HEK293T (cell line): Measurements from ENCODE around the gene LUZP2.

ENCODE experiments used
- CTCF ChIA-PET: fragments of 350-600 bp; formaldehyde crosslinking; extraction: SDS; loops from one replicate; lab custom pipeline; 2021; ENCODE audit warnings: antibody characterized with exemption, inconsistent platforms; lab: Yijun Ruan, JAX
- POLR2A ChIA-PET: fragments of 350-600 bp; formaldehyde crosslinking; extraction: SDS; loops from one replicate; lab custom pipeline; 2020; ENCODE audit warnings: antibody characterized with exemption, inconsistent platforms; lab: Yijun Ruan, JAX
- DNase-seq: peaks from one replicate; pipeline ENCODE4 v3.0.0; 2012; ENCODE audit warnings: mixed read lengths; ENCODE audit errors: extremely low spot score
- ARNT ChIP-seq: fragments of 450-650 bp; IDR thresholded peaks from 2 replicates; pipeline ENCODE4 v1.6.1; 2017; ENCODE audit warnings: mild to moderate bottlenecking
- BHLHE40 ChIP-seq: fragments of 450-650 bp; IDR thresholded peaks from 2 replicates; pipeline ENCODE4 v1.6.1; 2016; ENCODE audit warnings: mild to moderate bottlenecking, moderate library complexity, borderline replicate concordance
- CTBP1 ChIP-seq: fragments of 450-650 bp; IDR thresholded peaks from 2 replicates; pipeline ENCODE4 v1.6.1; 2016; ENCODE audit warnings: borderline replicate concordance
- ELF4 ChIP-seq: fragments of 450-650 bp; IDR thresholded peaks from 2 replicates; pipeline ENCODE4 v1.6.1; 2017; ENCODE audit warnings: antibody characterized with exemption
- FOXA1 ChIP-seq: fragments of 450-650 bp; IDR thresholded peaks from 2 replicates; pipeline ENCODE4 v1.6.1; 2016; ENCODE audit warnings: mild to moderate bottlenecking
- FOXK2 ChIP-seq: fragments of 450-650 bp; IDR thresholded peaks from 2 replicates; pipeline ENCODE4 v1.6.1; 2016; ENCODE audit warnings: mild to moderate bottlenecking
- FOXM1 ChIP-seq: fragments of 450-650 bp; IDR thresholded peaks from 2 replicates; pipeline ENCODE4 v1.6.1; 2017; ENCODE audit warnings: mild to moderate bottlenecking, borderline replicate concordance
- HDGF ChIP-seq: fragments of 450-650 bp; IDR thresholded peaks from 2 replicates; pipeline ENCODE4 v1.6.1; 2017; ENCODE audit warnings: antibody characterized with exemption, borderline replicate concordance
- L3MBTL2 ChIP-seq: fragments of 450-650 bp; conservative IDR thresholded peaks from 2 replicates; pipeline ENCODE4 v1.6.1; 2016; ENCODE audit warnings: mild to moderate bottlenecking
- LEF1 ChIP-seq: fragments of 450-650 bp; IDR thresholded peaks from 2 replicates; pipeline ENCODE4 v1.6.1; 2017; ENCODE audit warnings: mild to moderate bottlenecking, borderline replicate concordance
- NFRKB ChIP-seq: fragments of 450-650 bp; IDR thresholded peaks from 2 replicates; pipeline ENCODE4 v1.6.1; 2016; ENCODE audit warnings: mild to moderate bottlenecking, moderate library complexity
- SP1 ChIP-seq: fragments of 450-650 bp; IDR thresholded peaks from 2 replicates; pipeline ENCODE4 v1.6.1; 2017
- SUZ12 ChIP-seq: fragments of 450-650 bp; IDR thresholded peaks from 2 replicates; pipeline ENCODE4 v1.6.1; 2016; ENCODE audit warnings: mild to moderate bottlenecking
- TARDBP ChIP-seq: fragments of 450-650 bp; IDR thresholded peaks from 2 replicates; pipeline ENCODE4 v1.6.1; 2016
- ZNF384 ChIP-seq: fragments of 450-650 bp; IDR thresholded peaks from 2 replicates; pipeline ENCODE4 v1.6.1; 2016
- TF ChIP-seq, protein P1 (sequence below): fragments of 450-650 bp; IDR thresholded peaks from 2 replicates; pipeline ENCODE4 v1.6.1; 2016

The LUZP2 gene

DNA sequence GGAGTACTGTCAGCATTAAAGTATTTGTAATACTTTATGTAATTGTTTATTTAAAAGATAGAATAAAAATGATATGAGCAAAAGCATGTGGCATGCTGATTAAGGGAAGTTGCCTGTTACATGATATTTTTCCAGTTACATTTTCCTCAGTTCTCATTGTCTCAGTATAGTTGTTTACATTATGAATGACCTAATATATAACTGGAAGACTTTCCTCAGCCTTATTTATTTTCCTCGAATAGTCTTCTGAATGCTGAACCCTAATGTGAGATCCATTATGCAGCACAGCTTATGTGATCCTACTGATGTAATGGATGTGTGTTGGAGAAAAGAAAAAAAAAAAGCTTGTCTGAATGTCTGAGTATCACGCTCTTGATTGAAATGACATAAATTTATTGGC is 95.5 kb downstream of the LUZP2 start:
- DNase-seq = no peak
- TF ChIP-seq ZNF384 (no peak), L3MBTL2 (no peak), BHLHE40 (no peak), FOXM1 (no peak), LEF1 (no peak), NFRKB (no peak), ELF4 (no peak), FOXA1 (no peak), SUZ12 (no peak), TARDBP (no peak), SP1 (no peak), ARNT (no peak), HDGF (no peak)
- TF ChIP-seq, protein P1, sequence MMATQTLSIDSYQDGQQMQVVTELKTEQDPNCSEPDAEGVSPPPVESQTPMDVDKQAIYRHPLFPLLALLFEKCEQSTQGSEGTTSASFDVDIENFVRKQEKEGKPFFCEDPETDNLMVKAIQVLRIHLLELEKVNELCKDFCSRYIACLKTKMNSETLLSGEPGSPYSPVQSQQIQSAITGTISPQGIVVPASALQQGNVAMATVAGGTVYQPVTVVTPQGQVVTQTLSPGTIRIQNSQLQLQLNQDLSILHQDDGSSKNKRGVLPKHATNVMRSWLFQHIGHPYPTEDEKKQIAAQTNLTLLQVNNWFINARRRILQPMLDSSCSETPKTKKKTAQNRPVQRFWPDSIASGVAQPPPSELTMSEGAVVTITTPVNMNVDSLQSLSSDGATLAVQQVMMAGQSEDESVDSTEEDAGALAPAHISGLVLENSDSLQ = no peak
- ChIA-PET POLR2A (no interaction called here), CTCF (no interaction called here)

DNA sequence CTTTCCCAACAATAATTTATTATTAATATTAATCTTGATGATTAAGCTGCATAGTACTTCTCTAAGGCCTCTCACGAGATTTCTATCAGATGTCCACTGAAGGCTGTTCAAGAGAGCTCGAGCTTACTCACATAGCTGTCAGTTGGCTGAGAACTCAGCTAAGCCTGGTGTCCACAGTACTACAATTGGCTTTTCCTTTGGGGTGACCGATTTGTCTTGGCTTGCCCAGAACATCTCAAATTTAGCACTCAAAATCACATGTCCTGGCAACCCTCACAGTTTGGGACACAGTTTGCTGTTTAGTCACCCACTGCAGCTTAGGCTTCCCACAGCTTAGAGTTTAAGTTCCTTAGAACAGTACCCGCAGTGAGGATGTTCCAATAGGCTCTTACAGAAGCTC is 96.5 kb downstream of the LUZP2 start:
- TF ChIP-seq SP1 (no peak), L3MBTL2 (no peak)
- no peak for DNase-seq
- ChIA-PET CTCF (no interaction called here), POLR2A (no interaction called here)

DNA sequence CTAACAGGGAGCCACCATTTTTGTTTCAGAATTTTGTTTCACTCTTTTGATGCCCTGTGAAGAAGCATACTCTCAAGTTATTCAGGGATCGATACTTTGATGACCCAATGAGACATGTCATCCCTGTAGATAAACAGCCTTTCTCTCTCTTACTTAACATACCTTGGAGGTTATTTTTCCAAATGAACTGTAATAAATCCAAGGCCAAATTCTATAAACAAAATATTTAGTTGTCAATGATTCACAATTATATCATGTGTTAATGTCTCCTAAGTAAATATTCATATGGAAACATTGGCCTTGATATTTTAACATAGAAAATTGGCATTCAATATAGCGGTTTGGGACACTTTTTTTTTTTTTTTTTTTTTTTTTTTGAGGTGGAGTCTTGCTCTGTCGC is 97.5 kb downstream of the LUZP2 start:
- POLR2A ChIA-PET = no interaction called here

DNA sequence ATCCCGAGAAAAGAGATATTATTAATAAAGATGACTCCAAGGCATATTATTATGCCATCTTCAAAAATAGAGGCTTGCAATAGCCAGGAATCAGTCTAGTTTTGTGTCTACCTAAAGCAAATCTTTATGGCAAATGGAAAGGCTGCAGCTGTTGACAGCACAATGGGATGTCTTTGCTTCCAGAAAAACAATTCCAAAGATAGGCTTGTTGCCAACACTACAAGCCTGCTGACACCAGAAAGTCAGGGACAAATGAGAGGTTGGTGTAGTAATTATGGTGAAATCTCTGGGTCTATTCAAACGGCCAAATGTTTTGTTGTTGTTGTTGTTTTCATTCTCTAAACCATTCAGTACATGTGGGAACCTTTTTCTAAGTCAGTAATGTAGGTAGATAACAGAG is 101.8 kb downstream of the LUZP2 start:
- ChIA-PET POLR2A (no interaction called here), CTCF (no interaction called here)
- DNase-seq = no peak
- TF ChIP-seq TARDBP (no peak), BHLHE40 (no peak), FOXK2 (no peak), SUZ12 (no peak), HDGF (no peak), NFRKB (no peak), FOXM1 (no peak)

More for the DNA sequence above, 97.5 kb downstream of the LUZP2 start:
- CTCF ChIA-PET = no interaction called here
- no peak for DNase-seq
- no peak for TF ChIP-seq ZNF384
- no peak for TF ChIP-seq TARDBP
- no peak for TF ChIP-seq BHLHE40
- TF ChIP-seq ELF4 = no peak
- no peak for TF ChIP-seq ARNT
- no peak for TF ChIP-seq FOXM1

DNA sequence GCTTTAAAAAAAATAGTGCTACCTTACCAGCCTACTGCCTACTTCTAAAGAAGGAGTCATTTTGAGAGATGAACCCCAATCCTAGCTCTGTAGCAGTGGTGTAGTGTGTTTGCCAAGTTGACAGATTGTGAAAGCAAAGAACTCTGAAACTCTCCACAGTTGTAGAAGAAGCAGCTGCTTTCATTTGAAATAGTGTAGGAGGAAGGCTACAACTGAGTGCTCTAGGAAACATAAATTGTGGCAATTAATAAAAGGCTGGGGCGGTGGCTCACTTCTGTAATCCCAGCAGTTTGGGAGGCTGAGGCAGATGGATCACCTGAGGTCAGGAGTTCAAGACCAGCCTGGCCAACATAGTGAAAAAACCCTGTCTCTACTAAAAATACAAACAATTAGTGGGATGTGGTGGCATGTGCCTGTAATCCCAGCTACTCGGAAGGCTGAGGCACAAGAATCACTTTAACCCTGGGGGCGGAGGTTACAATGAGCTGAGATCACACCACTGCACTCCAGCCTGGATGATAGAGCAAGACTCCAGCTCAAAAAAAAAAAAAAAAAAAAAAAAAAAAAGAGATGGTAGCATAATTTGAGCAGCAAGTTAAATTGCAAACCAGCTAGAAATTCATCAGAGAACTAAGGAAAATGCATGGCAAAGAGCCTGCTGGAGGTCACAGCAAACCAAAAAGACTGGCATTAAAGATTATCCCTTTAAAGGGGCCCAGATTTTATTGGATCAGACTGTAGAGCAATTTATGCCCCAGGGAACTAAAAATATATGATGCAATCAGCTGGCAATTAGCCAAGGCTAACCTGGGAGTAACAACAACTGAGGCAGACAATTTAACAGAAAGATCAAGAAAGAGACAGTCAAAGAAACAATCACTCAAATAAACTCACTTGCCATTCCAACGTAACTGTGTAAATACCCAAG is 112.6 kb downstream of the LUZP2 start:
- no peak for DNase-seq
- TF ChIP-seq SUZ12 = no peak
- TF ChIP-seq CTBP1 = no peak
- TF ChIP-seq BHLHE40 = no peak
- no peak for TF ChIP-seq LEF1
- no peak for TF ChIP-seq ZNF384
- no peak for TF ChIP-seq FOXM1
- no peak for TF ChIP-seq FOXA1
- no peak for TF ChIP-seq FOXK2
- TF ChIP-seq, protein P1 = no peak
- TF ChIP-seq ARNT = no peak
- no peak for TF ChIP-seq L3MBTL2
- no peak for TF ChIP-seq ELF4
- TF ChIP-seq HDGF = no peak
- no peak for TF ChIP-seq NFRKB
- no peak for TF ChIP-seq SP1
- no peak for TF ChIP-seq TARDBP
- POLR2A ChIA-PET = no interaction called here
- CTCF ChIA-PET = interaction anchor here (0.6 kb wide), 1 partner anchor 9 kb away, joined by 4 read pairs; no protein-coding TSS in a partner anchor

DNA sequence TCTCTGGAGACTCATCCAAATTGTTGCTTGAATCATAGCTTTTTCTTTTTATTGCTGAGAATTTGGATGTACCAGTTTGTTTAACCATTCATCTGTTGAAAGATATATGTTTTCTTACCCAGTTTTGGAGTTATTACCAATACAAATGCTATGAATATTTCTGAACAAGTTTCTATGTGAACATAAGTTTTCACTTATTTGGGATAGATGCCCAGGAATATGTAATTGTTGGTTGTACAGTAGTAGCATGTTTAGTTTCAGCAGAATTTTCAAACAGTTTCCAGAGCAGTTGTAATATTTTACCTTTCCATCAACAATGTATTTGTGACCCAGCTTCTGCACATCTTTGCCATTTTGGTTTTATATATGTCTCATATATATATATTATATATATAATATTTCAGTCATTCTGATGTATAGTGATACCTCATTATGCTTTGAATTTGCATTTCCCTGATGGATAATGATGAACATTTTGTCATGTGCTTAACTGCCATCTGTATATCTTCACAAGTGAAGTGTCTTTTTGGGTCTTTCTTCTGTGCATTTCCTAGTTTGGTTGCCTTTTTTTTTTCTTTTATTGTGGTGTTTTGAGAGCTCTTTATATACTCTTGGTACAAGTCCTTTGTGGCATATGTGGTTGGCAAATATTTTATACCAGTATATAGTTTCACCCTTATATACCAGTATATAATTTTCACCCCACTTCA is 118.8 kb downstream of the LUZP2 start:
- CTCF ChIA-PET = no interaction called here
- TF ChIP-seq FOXK2 (no peak), ZNF384 (no peak), ELF4 (no peak), NFRKB (no peak), L3MBTL2 (no peak)
- POLR2A ChIA-PET = no interaction called here
- DNase-seq = no peak

DNA sequence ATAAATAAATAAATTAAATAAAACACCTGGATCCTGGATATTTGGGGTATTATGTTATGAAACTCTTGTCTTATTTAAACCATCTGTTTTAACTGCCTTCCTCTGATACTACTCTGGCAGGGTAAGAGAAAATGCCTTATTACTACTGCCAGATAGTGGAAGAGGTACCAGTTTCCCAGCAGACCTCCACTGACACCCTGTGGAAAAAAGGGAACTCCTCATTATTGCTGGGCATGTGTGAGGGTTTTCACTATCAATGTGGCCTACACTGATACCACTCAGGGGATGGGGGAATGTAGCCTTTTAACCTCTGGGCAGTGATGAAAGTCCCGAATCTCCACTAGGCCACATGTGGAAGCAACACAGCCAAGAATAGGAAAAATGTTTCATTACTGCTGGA is 121.0 kb downstream of the LUZP2 start:
- POLR2A ChIA-PET = no interaction called here
- CTCF ChIA-PET = interaction anchor here (0.7 kb wide), 1 partner anchor 9 kb away, joined by 4 read pairs; no protein-coding TSS in a partner anchor
- no peak for DNase-seq
- TF ChIP-seq HDGF (no peak), L3MBTL2 (no peak), ELF4 (no peak), TARDBP (no peak), FOXA1 (no peak), BHLHE40 (no peak), ARNT (no peak), SP1 (no peak), CTBP1 (no peak), ZNF384 (no peak), SUZ12 (no peak), FOXM1 (no peak), LEF1 (no peak), FOXK2 (no peak), NFRKB (no peak)
- TF ChIP-seq, protein P1 = no peak
